Gastrocnemius medialis (tissue), 4 donors: ENCODE results near the gene HTT.

ENCODE experiments used
- POLR2A ChIP-seq, 2 donors: fragments of 450-650 bp; IDR thresholded peaks; one replicate each; pipeline ENCODE4 v1.6.1; 2017; ENCODE audit warnings: antibody characterized with exemption in 2 of 2, mild to moderate bottlenecking in 2 of 2, moderate library complexity in 2 of 2
- TF ChIP-seq, protein P1 (sequence below), 5 experiments: fragments of 450-650 bp in 3 of 5; fragments of 200-600 bp in 2 of 5; sonication (generic) in 2 of 5; IDR thresholded peaks in 4 of 5; conservative IDR thresholded peaks in 1 of 5; 1 replicate in 4 of 5; 2 replicates in 1 of 5; pipeline ENCODE4 v1.5.1; 2016 to 2019; ENCODE audit warnings: antibody characterized with exemption in 5 of 5, mild to moderate bottlenecking in 3 of 5, moderate library complexity in 3 of 5

- TF ChIP-seq POLR2A (IDR thresholded peaks at IDR 0.05): no peak
- TF ChIP-seq, protein P1, sequence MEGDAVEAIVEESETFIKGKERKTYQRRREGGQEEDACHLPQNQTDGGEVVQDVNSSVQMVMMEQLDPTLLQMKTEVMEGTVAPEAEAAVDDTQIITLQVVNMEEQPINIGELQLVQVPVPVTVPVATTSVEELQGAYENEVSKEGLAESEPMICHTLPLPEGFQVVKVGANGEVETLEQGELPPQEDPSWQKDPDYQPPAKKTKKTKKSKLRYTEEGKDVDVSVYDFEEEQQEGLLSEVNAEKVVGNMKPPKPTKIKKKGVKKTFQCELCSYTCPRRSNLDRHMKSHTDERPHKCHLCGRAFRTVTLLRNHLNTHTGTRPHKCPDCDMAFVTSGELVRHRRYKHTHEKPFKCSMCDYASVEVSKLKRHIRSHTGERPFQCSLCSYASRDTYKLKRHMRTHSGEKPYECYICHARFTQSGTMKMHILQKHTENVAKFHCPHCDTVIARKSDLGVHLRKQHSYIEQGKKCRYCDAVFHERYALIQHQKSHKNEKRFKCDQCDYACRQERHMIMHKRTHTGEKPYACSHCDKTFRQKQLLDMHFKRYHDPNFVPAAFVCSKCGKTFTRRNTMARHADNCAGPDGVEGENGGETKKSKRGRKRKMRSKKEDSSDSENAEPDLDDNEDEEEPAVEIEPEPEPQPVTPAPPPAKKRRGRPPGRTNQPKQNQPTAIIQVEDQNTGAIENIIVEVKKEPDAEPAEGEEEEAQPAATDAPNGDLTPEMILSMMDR (IDR thresholded peaks at IDR 0.05 in 4 of 5, conservative IDR thresholded peaks at IDR 0.05 in 1 of 5): no peak
Measured at GRCh38 chr4:3091464-3091863, 17.0 kb downstream of the HTT start.
